ENCODE results near the gene BRPF3. TPM values are rescaled to one million over a fixed set of nuclear protein-coding genes. Genes with fewer than 3 reads are reported as not detected.
A peak's percentile ranks its signal among the peaks of the same experiment; 100 is the strongest.

Gene BRPF3
- total RNA-seq, 1 experiment from 2014 or later: 14.3 TPM

DNA sequence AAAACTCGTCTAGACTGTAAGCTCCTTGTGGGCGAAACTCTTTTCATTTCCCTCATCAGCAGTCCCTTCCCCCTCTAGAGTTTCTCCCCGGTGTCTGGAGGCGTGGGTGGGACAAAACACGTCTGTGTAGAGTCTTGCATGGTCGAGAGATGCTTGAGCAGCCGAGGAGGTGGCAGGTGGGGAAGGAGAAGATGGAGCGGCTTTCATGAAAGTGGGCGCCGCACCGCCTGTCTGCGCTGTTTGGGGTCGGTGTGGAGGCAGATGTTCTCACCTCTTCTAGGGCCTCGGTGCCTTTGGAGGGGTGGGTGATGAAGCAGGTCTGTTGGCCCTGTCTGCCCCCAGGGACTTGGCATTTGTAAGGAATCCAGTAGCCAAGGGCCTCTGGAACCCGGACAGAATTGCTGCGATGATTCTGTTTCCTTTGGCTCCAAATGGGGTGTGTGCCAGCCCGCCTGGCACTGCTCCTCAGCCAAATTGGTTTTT, 1.2 kb downstream of the BRPF3 start:
- Histone ChIP-seq H2AFZ (ENCODE audit: low read length) (peak overlapping the region; percentile 94), H3K4me3 (ENCODE audit: low read length) (peak overlapping the region; percentile 94), H3K27ac (ENCODE audit: low read length) (no peak overlapping the region), H4K20me1 (ENCODE audit: low read length) (peaks cover 16% of the 10 kb centered on the region; the same call in 1 of the 2 replicates), H3F3A (ENCODE audit: low read length, unreplicated experiment) (no peaks in the 10 kb centered on the region), H3K9me2 (replicated peaks; ENCODE audit: low read length) (no peaks in the 10 kb centered on the region), H3K9ac (ENCODE audit: low read length) (peak overlapping the region; percentile 80), H3K27me3 (ENCODE audit: low read length) (no peaks in the 10 kb centered on the region), H3K4me1 (ENCODE audit: insufficient read depth, low read length) (peaks cover 7% of the 10 kb centered on the region; the same call in 1 of the 2 replicates), H3K9me3 (ENCODE audit: low read length) (no peaks in the 10 kb centered on the region), H3K79me2 (ENCODE audit: low read length) (peaks cover 56% of the 10 kb centered on the region), H3K36me3 (ENCODE audit: low read depth, low read length) (peaks cover 23% of the 10 kb centered on the region), H3K4me2 (ENCODE audit: low read length) (peak overlapping the region; percentile 100)
- DNase-seq: no peak
- TSS peak; percentile 47 for BruUV-seq (replicated peaks)
- CTCF ChIA-PET: no interaction called here
- ATAC-seq: no peak
- POLR2A ChIA-PET (ENCODE audit: unreplicated experiment): interaction anchor here (0.6 kb wide), 1 partner anchor 122 kb away, joined by 3 read pairs; no protein-coding TSS in a partner anchor
- intact Hi-C loops (cut with micrococcal nuclease): no loop called here
- TF ChIP-seq, protein P1, sequence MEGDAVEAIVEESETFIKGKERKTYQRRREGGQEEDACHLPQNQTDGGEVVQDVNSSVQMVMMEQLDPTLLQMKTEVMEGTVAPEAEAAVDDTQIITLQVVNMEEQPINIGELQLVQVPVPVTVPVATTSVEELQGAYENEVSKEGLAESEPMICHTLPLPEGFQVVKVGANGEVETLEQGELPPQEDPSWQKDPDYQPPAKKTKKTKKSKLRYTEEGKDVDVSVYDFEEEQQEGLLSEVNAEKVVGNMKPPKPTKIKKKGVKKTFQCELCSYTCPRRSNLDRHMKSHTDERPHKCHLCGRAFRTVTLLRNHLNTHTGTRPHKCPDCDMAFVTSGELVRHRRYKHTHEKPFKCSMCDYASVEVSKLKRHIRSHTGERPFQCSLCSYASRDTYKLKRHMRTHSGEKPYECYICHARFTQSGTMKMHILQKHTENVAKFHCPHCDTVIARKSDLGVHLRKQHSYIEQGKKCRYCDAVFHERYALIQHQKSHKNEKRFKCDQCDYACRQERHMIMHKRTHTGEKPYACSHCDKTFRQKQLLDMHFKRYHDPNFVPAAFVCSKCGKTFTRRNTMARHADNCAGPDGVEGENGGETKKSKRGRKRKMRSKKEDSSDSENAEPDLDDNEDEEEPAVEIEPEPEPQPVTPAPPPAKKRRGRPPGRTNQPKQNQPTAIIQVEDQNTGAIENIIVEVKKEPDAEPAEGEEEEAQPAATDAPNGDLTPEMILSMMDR (conservative IDR thresholded peaks at IDR 0.05; ENCODE audit: low read depth, low read length): no peak
- TF ChIP-seq EZH2phosphoT487 (IDR thresholded peaks at IDR 0.05; ENCODE audit: borderline replicate concordance, low read length) (no peak), EZH2 (IDR thresholded peaks at IDR 0.05; ENCODE audit: low read length, unreplicated experiment) (no peak)

DNA sequence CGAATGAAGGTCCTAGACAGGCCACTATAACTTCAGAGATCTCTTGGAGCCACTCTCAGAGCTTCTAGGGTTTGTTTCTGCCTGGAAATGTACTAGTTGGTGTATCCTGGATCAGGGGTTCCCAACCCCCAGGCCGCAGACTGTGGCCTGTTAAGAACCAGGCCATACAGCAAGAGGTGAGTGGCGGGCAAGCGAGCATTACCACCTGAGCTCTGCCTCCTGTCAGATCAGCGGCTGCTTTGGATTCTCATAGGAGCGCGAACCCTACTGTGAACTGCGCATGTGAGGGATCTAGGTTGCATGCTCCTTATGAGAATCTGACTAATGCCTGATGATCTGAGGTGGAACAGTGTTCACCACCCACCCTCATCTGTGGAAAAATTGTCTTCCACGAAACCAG, 2.4 kb downstream of the BRPF3 start:
- Histone ChIP-seq H3K36me3 (ENCODE audit: low read depth, low read length) (peaks cover 31% of the 10 kb centered on the region), H3K4me2 (ENCODE audit: low read length) (no peak overlapping the region), H3K4me3 (ENCODE audit: low read length) (no peak overlapping the region), H3K9ac (ENCODE audit: low read length) (no peak overlapping the region), H3K79me2 (ENCODE audit: low read length) (peaks cover 68% of the 10 kb centered on the region), H4K20me1 (ENCODE audit: low read length) (peaks cover 18% of the 10 kb centered on the region; the same call in 1 of the 2 replicates), H3K27me3 (ENCODE audit: low read length) (no peaks in the 10 kb centered on the region), H2AFZ (ENCODE audit: low read length) (no peak overlapping the region), H3K4me1 (ENCODE audit: insufficient read depth, low read length) (peaks cover 7% of the 10 kb centered on the region; the same call in 1 of the 2 replicates), H3F3A (ENCODE audit: low read length, unreplicated experiment) (no peaks in the 10 kb centered on the region), H3K9me3 (ENCODE audit: low read length) (no peaks in the 10 kb centered on the region), H3K9me2 (replicated peaks; ENCODE audit: low read length) (no peaks in the 10 kb centered on the region), H3K27ac (ENCODE audit: low read length) (no peak overlapping the region)
- intact Hi-C loops (cut with micrococcal nuclease): no loop called here
- ChIA-PET POLR2A (ENCODE audit: unreplicated experiment) (no interaction called here), CTCF (no interaction called here)
- no TSS peak for BruUV-seq (replicated peaks)
- no peak for DNase-seq
- TF ChIP-seq, protein P1 (conservative IDR thresholded peaks at IDR 0.05; ENCODE audit: low read depth, low read length): no peak
- ATAC-seq: no peak

DNA sequence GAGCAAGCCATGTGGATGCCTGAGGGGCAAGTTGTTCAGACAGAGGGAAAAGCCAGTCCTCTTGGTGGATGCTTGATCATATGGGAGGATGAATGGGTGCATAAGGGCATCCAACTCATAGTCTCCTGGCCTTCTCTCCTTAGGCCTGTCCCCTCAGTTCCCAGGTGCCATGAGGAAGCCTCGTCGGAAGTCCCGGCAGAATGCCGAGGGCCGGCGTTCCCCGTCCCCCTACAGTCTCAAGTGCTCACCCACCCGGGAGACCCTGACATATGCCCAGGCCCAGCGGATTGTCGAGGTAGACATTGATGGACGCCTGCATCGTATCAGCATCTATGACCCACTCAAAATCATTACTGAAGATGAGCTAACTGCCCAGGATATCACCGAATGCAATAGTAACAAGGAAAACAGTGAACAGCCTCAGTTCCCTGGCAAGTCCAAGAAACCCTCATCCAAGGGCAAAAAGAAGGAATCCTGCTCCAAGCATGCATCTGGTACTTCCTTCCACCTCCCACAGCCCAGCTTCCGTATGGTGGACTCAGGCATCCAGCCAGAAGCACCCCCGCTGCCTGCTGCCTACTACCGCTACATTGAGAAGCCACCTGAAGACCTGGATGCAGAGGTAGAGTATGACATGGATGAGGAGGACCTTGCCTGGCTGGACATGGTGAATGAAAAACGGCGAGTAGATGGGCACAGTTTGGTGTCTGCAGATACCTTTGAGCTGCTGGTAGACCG, 3.8 kb downstream of the BRPF3 start:
- Histone ChIP-seq H3K9me2 (replicated peaks; ENCODE audit: low read length) (no peaks in the 10 kb centered on the region), H3K9ac (ENCODE audit: low read length) (no peak overlapping the region), H3F3A (ENCODE audit: low read length, unreplicated experiment) (no peaks in the 10 kb centered on the region), H3K79me2 (ENCODE audit: low read length) (peaks cover 70% of the 10 kb centered on the region), H2AFZ (ENCODE audit: low read length) (no peak overlapping the region), H4K20me1 (ENCODE audit: low read length) (peaks cover 18% of the 10 kb centered on the region; the same call in 1 of the 2 replicates), H3K27me3 (ENCODE audit: low read length) (no peaks in the 10 kb centered on the region), H3K4me1 (ENCODE audit: insufficient read depth, low read length) (peaks cover 7% of the 10 kb centered on the region; the same call in 1 of the 2 replicates), H3K4me2 (ENCODE audit: low read length) (no peak overlapping the region), H3K36me3 (ENCODE audit: low read depth, low read length) (peaks cover 39% of the 10 kb centered on the region), H3K9me3 (ENCODE audit: low read length) (no peaks in the 10 kb centered on the region), H3K4me3 (ENCODE audit: low read length) (no peak overlapping the region), H3K27ac (ENCODE audit: low read length) (no peak overlapping the region)
- BruUV-seq (replicated peaks): no TSS peak
- ChIA-PET POLR2A (ENCODE audit: unreplicated experiment) (no interaction called here), CTCF (no interaction called here)
- no peak for TF ChIP-seq EZH2phosphoT487 (IDR thresholded peaks at IDR 0.05; ENCODE audit: borderline replicate concordance, low read length)
- TF ChIP-seq, protein P1 (conservative IDR thresholded peaks at IDR 0.05; ENCODE audit: low read depth, low read length): no peak
- no peak for TF ChIP-seq EZH2 (IDR thresholded peaks at IDR 0.05; ENCODE audit: low read length, unreplicated experiment)
- intact Hi-C loops (cut with micrococcal nuclease): no loop called here
- ATAC-seq: no peak
- no peak for DNase-seq
